ENCODE measurements around the gene TSPOAP1. TPM values are rescaled to one million over a fixed set of nuclear protein-coding genes. Genes with fewer than 3 reads are reported as not detected.

Gene TSPOAP1
- total and polyA plus RNA-seq, 3 donors from 2014 or later = 7.2 to 13.0 (median 8.2) TPM

DNA sequence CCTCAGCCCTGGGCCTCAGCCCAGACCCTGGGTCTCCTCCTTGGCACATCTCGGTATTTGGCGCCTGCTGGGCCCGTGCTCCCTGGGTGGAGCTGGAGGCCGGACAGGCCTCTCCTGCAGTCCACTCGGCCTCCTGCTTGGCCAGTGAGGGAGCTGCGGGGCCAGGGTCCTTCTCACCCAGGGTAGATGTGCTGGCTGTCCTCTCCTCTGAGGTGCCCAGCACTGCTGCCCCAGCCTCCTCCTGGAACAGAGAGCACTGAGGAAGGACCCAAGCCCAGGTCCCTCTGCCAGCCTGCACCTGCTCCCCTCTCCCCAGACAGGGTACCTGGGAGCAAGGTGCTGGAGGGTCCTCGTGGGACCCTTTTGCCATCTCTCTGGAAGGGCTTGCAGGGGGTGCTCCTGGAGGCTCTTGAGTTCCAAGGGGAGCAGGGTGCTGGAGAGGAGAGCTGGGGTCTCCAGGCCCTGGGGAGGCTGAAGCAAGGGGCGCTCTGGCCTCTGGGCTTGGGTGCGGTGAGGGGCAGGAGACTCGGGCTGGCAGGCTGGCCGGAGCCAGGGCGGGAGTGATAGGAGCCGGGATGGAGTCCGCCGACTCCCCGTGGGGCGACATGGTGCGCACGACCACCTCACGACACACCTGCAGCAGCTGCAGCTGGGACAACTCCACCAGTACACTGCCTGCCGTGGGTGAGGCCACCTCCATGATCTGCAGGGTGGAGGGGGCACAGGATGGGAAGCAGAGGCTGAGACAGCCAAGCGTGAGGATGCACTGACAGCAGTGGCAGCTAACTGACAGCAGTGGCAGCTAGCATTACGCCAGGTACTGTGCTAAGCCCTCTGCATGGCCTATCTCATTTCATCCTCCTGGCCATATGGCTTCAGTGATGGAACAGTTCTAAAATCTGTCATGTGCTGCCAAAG, 17.8 kb downstream of the TSPOAP1 start:
- WGBS, 2 donors = 91 to 97% methylated on average over 16 to 20 of the region's 23 CpGs
- H3K27me3 ChIP-seq = no peaks in the 10 kb centered on the region
- intact Hi-C loops (cut with DNase I; ENCODE audit: low total_unique reads) = no loop called here
- TF ChIP-seq, protein P1, sequence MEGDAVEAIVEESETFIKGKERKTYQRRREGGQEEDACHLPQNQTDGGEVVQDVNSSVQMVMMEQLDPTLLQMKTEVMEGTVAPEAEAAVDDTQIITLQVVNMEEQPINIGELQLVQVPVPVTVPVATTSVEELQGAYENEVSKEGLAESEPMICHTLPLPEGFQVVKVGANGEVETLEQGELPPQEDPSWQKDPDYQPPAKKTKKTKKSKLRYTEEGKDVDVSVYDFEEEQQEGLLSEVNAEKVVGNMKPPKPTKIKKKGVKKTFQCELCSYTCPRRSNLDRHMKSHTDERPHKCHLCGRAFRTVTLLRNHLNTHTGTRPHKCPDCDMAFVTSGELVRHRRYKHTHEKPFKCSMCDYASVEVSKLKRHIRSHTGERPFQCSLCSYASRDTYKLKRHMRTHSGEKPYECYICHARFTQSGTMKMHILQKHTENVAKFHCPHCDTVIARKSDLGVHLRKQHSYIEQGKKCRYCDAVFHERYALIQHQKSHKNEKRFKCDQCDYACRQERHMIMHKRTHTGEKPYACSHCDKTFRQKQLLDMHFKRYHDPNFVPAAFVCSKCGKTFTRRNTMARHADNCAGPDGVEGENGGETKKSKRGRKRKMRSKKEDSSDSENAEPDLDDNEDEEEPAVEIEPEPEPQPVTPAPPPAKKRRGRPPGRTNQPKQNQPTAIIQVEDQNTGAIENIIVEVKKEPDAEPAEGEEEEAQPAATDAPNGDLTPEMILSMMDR (IDR thresholded peaks at IDR 0.05) = no peak
- TF ChIP-seq POLR2A (IDR thresholded peaks at IDR 0.05) = no peak
- no peak overlapping the region for H3K4me3 ChIP-seq
- peak; percentile 10 for DNase-seq
- no peaks in the 10 kb centered on the region for H3K9me3 ChIP-seq
- no peaks in the 10 kb centered on the region for H3K4me1 ChIP-seq
- no peaks in the 10 kb centered on the region for H3K36me3 ChIP-seq (ENCODE audit: low read depth, missing control alignments)
- H3K27ac ChIP-seq = no peak overlapping the region

DNA sequence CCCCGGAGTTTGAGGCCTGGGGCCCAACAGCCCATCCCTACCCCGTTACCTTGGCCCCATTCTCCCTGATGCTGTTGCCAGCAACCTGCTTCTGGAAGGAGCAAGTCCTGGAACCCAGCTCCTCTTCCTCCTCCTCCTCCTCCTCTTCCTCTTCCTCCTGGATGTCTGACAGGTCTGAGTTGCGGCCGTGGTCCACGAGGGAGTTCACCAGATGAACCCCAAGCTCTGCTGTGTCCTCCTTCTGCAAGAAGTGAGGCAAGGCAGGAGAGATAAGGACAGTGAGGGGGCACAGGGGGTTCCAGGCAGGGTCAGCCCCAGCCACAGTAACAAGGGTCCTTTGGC, 18.7 kb downstream of the TSPOAP1 start:
- H3K9me3 ChIP-seq = no peaks in the 10 kb centered on the region
- H3K36me3 ChIP-seq (ENCODE audit: low read depth, missing control alignments) = no peaks in the 10 kb centered on the region
- WGBS, 2 donors = 76 to 78% methylated on average over 5 of the region's 5 CpGs
- H3K4me3 ChIP-seq = no peak overlapping the region
- TF ChIP-seq POLR2A (IDR thresholded peaks at IDR 0.05) = no peak
- TF ChIP-seq, protein P1 (IDR thresholded peaks at IDR 0.05) = no peak
- H3K27me3 ChIP-seq = no peaks in the 10 kb centered on the region
- H3K27ac ChIP-seq = no peak overlapping the region
- peak; percentile 6 for DNase-seq
- intact Hi-C loops (cut with DNase I; ENCODE audit: low total_unique reads) = no loop called here
- no peaks in the 10 kb centered on the region for H3K4me1 ChIP-seq

DNA sequence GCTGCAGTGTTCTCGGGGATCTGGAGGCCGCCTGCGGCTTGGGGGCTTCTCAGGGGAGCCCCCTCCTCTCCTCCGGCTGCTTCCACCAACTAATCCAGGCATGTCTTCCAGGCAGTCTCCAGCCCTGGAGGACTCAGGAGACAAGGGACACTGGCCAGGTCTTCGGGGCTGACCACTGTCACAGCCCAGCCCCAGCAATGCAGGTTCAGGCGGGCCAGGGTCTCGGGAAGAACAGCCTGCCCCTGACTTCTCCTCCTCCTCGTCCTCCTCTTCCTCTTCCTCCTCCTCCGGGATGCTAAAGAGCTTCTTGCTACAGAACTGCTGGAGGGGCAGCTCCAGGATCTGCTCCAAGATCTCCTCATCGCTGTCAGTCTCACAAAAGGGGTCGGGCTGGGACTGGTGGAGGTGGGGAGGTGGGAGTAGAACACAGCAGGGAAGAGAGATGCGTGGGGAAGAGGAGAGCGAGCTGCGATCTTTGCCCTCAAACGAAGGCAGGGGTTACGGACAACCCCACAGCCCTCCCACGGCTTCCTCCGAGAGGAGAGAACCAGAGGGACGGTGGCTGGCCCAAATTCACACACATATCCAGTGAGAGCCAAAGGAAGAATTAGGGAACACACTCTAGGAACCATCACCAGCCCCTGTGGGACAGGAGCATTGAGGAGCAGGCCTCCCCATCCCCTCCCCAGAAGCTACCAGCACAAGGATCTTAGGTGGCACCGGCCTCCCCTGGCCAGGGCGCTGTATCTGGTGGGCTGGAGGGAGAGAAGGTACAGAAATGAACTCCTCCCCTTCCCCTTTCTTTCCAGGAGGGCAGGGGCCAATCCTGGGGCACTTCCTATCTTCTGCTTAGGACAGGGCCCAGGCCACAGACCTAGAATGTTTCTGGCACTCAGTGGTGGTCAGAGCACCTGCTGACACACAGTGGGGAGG, 19.3 kb downstream of the TSPOAP1 start:
- intact Hi-C loops (cut with DNase I; ENCODE audit: low total_unique reads) = no loop called here
- no peaks in the 10 kb centered on the region for H3K27me3 ChIP-seq
- no peaks in the 10 kb centered on the region for H3K9me3 ChIP-seq
- TF ChIP-seq, protein P1 (IDR thresholded peaks at IDR 0.05) = no peak
- TF ChIP-seq POLR2A (IDR thresholded peaks at IDR 0.05) = no peak
- H3K4me1 ChIP-seq = no peaks in the 10 kb centered on the region
- no peaks in the 10 kb centered on the region for H3K36me3 ChIP-seq (ENCODE audit: low read depth, missing control alignments)
- H3K4me3 ChIP-seq = no peak overlapping the region
- 79 to 80% methylated on average over 18 to 21 of the region's 21 CpGs for WGBS, 2 donors
- H3K27ac ChIP-seq = no peak overlapping the region
- peak; percentile 4 for DNase-seq

DNA sequence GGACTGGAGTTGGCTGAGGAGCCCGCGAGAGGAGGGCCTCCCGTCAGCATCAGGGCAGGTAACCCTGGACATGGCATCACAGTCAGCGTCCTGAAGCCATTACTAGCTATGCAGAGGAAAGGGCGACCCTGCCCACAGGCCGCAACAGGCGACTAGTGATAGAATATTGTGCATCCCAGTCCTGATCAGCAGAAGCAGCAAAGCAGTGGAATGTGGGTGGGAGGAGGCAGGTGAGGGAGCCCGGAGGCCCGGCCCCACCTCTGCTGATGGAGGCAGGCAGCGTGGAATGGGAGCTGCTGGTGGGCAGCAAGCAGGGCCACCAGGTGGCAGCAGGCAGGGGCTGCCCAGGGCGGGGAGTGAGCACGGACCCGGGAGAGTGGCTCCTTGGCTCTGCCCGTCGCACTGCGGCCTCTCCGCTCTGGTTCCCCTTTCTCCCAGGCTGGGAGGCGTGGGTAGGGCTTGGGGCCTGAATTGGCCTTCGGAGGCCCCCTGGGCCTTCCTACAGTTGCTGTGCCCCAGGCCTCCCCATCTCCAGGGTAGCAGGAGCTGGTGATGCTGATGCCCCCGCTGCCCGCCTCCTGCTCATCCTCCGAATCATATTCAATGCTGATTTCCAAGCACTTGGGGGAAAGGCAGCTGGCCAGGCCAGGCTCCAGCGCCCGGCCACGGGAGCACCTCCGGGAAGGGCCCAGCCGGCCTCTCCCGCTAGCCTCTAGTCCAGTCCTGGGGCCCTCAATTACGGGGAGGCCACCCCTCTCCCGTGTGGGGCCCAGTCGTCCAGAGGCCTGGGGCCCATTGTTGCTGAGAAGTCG, 20.2 kb downstream of the TSPOAP1 start:
- WGBS, 2 donors = 62 to 80% methylated on average over 18 to 30 of the region's 32 CpGs
- H3K9me3 ChIP-seq = no peaks in the 10 kb centered on the region
- no peaks in the 10 kb centered on the region for H3K36me3 ChIP-seq (ENCODE audit: low read depth, missing control alignments)
- H3K4me3 ChIP-seq = no peak overlapping the region
- TF ChIP-seq, protein P1 (IDR thresholded peaks at IDR 0.05) = no peak
- no peak for TF ChIP-seq POLR2A (IDR thresholded peaks at IDR 0.05)
- DNase-seq = no peak
- no peak overlapping the region for H3K27ac ChIP-seq
- intact Hi-C loops (cut with DNase I; ENCODE audit: low total_unique reads) = no loop called here
- H3K27me3 ChIP-seq = no peaks in the 10 kb centered on the region
- no peaks in the 10 kb centered on the region for H3K4me1 ChIP-seq

Measured in testis (tissue), 3 donors.